ENCODE data around the gene ZC3H8. TPM values are rescaled to one million over a fixed set of nuclear protein-coding genes. Genes with fewer than 3 reads are reported as not detected.
"Not testable (repeated sequence)": the region's sequence is repeated elsewhere in the genome, so short reads cannot be mapped to it uniquely, and the experiment has no call there.

The ZC3H8 gene
- total and polyA plus RNA-seq, 2 experiments from 2014 or later, result 2.7 to 7.0 TPM

DNA sequence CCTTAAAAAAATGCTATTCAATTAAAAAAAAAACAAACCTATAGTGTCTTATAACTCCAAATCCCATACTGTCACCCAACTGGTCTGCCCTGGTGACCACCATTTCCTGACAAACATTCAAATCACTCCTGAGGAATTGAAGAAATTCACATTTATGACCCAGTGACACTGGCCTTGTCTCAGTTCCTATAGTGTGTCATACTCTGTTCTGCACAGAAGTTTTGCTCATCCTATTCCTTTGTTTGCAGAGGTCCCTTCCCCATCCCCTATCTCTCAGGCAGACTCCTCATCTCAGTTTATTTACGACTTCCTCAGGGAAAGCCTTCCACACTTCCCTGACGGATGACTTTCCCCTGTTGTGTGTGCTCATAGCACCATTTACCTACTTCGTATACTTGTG is 35.2 kb upstream of the ZC3H8 start:
- no peaks in the 10 kb centered on the region for H3F3A ChIP-seq (ENCODE audit: insufficient read depth)
- in situ Hi-C loops (cut with MboI), result no loop called here
- no peaks in the 10 kb centered on the region for H3K9me2 ChIP-seq (ENCODE audit: insufficient read depth)
- no peak overlapping the region for H3K4me2 ChIP-seq (ENCODE audit: unreplicated experiment)
- TF ChIP-seq EZH2 (IDR thresholded peaks at IDR 0.05; ENCODE audit: insufficient read depth, poor library complexity, severe bottlenecking) (no peak), EZH2phosphoT487 (IDR thresholded peaks at IDR 0.05; ENCODE audit: insufficient read depth, low read depth) (no peak)
- no peak overlapping the region for H3K27ac ChIP-seq
- H3K9ac ChIP-seq, result no peak overlapping the region
- H3K79me2 ChIP-seq (ENCODE audit: insufficient read depth), result peaks cover 4% of the 10 kb centered on the region; the same call in 1 of the 2 replicates
- H4K20me1 ChIP-seq (ENCODE audit: insufficient read depth), result no peaks in the 10 kb centered on the region
- H2AFZ ChIP-seq, result no peak overlapping the region
- no peaks in the 10 kb centered on the region for H3K36me3 ChIP-seq (ENCODE audit: low read depth)
- DNase-seq, result no peak
- WGBS, 2 experiments (ENCODE audit: low coverage in 1 of 2, low lambda C conversion rate in 2 of 2, missing lambda C conversion rate in 2 of 2), result 80 to 84% methylated on average over 3 of the region's 3 CpGs
- H3K27me3 ChIP-seq (replicated peaks; ENCODE audit: insufficient read depth), result no peaks in the 10 kb centered on the region
- no peaks in the 10 kb centered on the region for H3K4me1 ChIP-seq (ENCODE audit: insufficient read depth)
- H3K4me3 ChIP-seq, result no peak overlapping the region
- H3K9me3 ChIP-seq (ENCODE audit: low read depth), result no peaks in the 10 kb centered on the region

DNA sequence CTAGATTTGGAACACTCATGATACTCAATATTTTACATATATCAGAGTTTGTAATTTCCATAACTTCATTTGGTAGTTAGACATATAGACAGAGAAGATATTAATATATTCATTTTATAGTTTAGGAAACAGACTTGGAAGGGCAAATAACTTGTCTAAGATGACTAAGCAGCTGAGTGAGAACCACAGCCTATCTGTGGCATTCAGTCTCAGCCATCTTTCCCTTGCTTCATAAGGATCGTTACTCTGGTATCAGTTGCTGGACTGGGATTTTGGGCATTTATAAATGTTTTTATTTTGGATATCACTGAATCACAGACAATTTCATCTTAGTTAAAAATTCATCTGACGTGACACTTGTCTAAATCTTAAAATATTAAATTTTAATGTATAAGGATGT is 28.7 kb upstream of the ZC3H8 start:
- peak overlapping the region; percentile 59; the same call in 1 of the 2 replicates for H2AFZ ChIP-seq
- H3K9me2 ChIP-seq (ENCODE audit: insufficient read depth); H3K9me3 ChIP-seq (ENCODE audit: low read depth); H3F3A ChIP-seq (ENCODE audit: insufficient read depth); H3K27me3 ChIP-seq (replicated peaks; ENCODE audit: insufficient read depth); in situ Hi-C loops (cut with MboI); H4K20me1 ChIP-seq (ENCODE audit: insufficient read depth); H3K79me2 ChIP-seq (ENCODE audit: insufficient read depth); H3K36me3 ChIP-seq (ENCODE audit: low read depth); H3K4me1 ChIP-seq (ENCODE audit: insufficient read depth): not testable (repeated sequence)
- peak; percentile 59 for DNase-seq
- H3K4me2 ChIP-seq (ENCODE audit: unreplicated experiment), result peak overlapping the region; percentile 48
- 0 out of 2 replicates have a peak overlapping the region, but pooled peaks have one; percentile 2 for H3K4me3 ChIP-seq
- H3K9ac ChIP-seq, result peak overlapping the region; percentile 2; the same call in 1 of the 2 replicates
- peak overlapping the region; percentile 36 for H3K27ac ChIP-seq
- WGBS, 2 experiments (ENCODE audit: low coverage in 1 of 2, low lambda C conversion rate in 2 of 2, missing lambda C conversion rate in 2 of 2), result 26 to 40% methylated on average over 2 of the region's 2 CpGs

DNA sequence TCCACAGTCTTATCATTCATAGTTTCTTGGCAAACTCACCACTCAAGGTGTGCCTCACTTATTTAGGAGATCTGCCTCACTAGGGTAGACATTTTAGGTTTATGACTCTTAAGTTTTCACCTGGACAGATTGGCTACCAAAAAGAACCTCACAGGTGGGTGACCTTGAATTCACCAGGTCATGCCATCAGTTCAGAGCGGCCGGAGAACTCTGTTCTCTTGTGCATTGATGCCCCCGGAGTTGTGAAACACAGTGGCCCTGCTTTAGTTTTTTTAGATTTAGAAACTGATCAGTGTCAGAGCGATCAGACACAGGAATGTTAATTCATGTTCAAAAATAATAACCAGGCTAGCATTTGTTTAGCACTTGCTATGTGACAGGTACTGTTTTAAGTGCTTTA is 27.2 kb upstream of the ZC3H8 start:
- H3K79me2 ChIP-seq (ENCODE audit: insufficient read depth); H3K4me2 ChIP-seq (ENCODE audit: unreplicated experiment); H3K27ac ChIP-seq; H3K9ac ChIP-seq; in situ Hi-C loops (cut with MboI); H3K27me3 ChIP-seq (replicated peaks; ENCODE audit: insufficient read depth); H3K4me3 ChIP-seq; H2AFZ ChIP-seq; H3K36me3 ChIP-seq (ENCODE audit: low read depth); H3K9me3 ChIP-seq (ENCODE audit: low read depth); H3K9me2 ChIP-seq (ENCODE audit: insufficient read depth); DNase-seq; H4K20me1 ChIP-seq (ENCODE audit: insufficient read depth); H3F3A ChIP-seq (ENCODE audit: insufficient read depth): not testable (repeated sequence)
- 93 to 100% methylated on average over 4 of the region's 4 CpGs for WGBS, 2 experiments (ENCODE audit: low coverage in 1 of 2, low lambda C conversion rate in 2 of 2, missing lambda C conversion rate in 2 of 2)
- peaks cover 14% of the 10 kb centered on the region for H3K4me1 ChIP-seq (ENCODE audit: insufficient read depth)

DNA sequence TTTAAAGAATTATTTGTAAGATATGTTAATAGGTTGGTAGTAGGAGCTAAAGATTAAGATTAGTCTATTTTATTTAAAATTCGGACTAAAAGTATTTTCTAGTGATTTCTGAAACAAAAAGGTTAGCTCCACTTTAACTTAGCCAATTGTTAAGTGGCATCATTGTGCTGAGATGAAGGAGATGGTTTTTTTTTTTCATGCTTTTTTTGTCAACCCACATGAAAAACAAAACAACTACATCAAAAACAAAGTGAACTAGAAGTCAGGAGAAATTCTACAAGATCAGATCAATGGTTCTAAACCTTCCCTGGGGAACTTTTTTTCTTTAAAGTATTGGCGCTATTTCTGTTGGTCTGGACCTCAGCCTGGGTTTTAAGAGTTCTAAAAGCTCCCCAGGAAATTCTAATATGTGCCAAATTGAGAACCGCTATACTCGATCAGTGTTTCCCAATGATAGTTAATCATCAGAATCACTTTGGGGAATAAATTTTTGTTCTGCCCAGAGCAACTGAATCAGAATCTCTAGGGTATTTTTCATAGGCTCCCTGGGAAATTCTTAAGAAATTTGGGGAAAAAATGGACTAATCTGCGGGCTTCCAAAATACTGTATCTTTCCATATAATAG is 22.9 kb upstream of the ZC3H8 start:
- no peaks in the 10 kb centered on the region for H3K9me3 ChIP-seq (ENCODE audit: low read depth)
- H3K4me3 ChIP-seq, result no peak overlapping the region; the same call in 1 of the 2 replicates
- no peaks in the 10 kb centered on the region for H3K27me3 ChIP-seq (replicated peaks; ENCODE audit: insufficient read depth)
- H3K36me3 ChIP-seq (ENCODE audit: low read depth), result no peaks in the 10 kb centered on the region
- peak overlapping the region; percentile 91 for H3K4me2 ChIP-seq (ENCODE audit: unreplicated experiment)
- H3K4me1 ChIP-seq (ENCODE audit: insufficient read depth), result peaks cover 12% of the 10 kb centered on the region; the same call in 1 of the 2 replicates
- 0 out of 2 replicates have a peak overlapping the region, but pooled peaks have one; percentile 2 for H3K9ac ChIP-seq
- no peak overlapping the region for H2AFZ ChIP-seq
- no peak for TF ChIP-seq EZH2phosphoT487 (IDR thresholded peaks at IDR 0.05; ENCODE audit: insufficient read depth, low read depth)
- no peak for TF ChIP-seq EZH2 (IDR thresholded peaks at IDR 0.05; ENCODE audit: insufficient read depth, poor library complexity, severe bottlenecking)
- H3K9me2 ChIP-seq (ENCODE audit: insufficient read depth), result no peaks in the 10 kb centered on the region
- in situ Hi-C loops (cut with MboI), result no loop called here
- 60 to 64% methylated on average over 5 of the region's 5 CpGs for WGBS, 2 experiments (ENCODE audit: low coverage in 1 of 2, low lambda C conversion rate in 2 of 2, missing lambda C conversion rate in 2 of 2)
- H3K79me2 ChIP-seq (ENCODE audit: insufficient read depth), result no peaks in the 10 kb centered on the region; the same call in 1 of the 2 replicates
- 0 out of 2 replicates have a peak, but pooled peaks cover 8% of the 10 kb centered on the region for H3F3A ChIP-seq (ENCODE audit: insufficient read depth)
- DNase-seq, result peak; percentile 20
- no peak overlapping the region; the same call in 1 of the 2 replicates for H3K27ac ChIP-seq
- H4K20me1 ChIP-seq (ENCODE audit: insufficient read depth), result no peaks in the 10 kb centered on the region
